SW480 (cell line): Measurements from ENCODE around the gene RTN3.

Source experiments
- DNase-seq: peaks from one replicate; pipeline ENCODE4 v3.0.0-alpha.2; 2016; ENCODE audit warnings: low spot score

Gene RTN3

DNA sequence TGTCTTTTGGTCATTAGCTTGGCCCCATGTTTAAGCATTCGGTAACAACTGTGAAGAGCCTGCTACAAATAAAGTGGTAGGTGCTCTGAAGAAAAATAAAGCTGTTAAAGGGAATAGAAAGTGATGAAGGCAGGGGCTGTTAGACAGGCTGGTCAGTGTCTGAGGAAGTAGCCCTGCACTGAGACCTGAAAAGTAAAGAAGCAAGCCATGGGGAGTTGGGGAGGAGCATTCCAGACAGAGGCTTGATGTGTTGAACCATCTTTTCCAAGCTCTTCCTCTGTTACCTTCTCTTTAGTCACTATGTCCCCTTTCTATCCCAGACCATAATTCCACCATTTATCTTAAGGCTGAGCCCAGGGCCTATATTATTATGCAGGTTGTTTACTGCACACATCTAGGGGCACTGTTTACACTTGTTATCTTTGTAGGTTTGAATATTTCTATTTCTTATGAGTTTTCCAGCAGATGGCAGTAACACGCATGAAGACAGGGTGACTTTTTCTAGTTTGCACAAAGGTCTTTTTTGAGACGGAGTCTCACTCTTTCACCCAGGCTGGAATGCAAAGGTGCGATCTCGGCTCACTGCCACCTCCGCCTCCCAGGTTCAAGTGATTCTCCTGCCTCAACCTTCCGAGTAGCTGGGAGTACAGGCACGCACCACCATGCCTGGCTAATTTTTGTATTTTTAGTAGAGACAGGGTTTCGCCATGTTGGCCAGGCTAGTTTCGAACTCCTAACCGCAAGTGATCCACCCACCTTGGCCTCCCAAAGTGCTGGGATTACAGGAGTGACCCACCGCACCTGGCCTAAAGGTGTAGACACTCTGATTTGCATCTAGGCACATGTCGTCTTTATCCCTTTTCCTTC lies 64.2 kb downstream of the RTN3 start:
- peak; percentile 38 for DNase-seq

DNA sequence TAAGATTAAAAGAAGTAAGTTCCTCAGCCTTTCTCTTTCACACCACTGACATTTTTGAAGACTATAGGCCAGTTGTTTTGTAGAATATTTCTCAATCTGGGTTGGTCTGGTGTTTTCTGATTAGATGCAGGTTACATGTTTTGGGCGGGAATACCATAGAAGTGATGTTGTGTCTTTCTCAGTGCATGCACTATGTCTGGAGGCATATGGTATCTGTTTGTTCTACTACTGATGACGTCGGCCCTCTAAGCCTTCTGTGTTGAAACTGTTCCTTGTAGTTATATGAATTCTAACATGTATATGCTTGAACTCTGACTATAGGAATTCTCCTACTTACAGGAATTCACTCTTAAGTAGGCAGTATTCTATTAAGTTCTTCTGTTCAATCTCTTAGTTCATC lies 65.7 kb downstream of the RTN3 start:
- no peak for DNase-seq

DNA sequence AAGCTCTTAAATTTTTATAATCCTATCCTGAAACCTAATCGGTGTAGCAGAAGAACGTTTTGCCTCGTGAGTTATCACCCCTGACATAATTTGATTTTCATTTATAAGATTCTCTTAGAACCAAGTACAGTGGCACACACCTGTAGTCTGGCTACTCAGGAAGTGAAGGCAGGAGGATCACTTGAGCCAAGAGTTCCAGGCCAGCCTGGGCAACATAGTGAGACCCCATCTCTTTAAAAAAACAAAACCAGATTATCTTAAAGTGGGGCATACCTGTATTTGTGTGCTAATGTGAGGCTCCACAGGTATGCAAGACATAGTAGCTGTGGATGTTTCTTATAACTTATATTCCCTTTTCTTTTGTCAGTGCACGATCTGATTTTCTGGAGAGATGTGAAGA lies 68.3 kb downstream of the RTN3 start:
- no peak for DNase-seq

GRCh38 chr11:63756919-63757761 lies 75.8 kb downstream of the RTN3 start:
- DNase-seq = no peak

DNA sequence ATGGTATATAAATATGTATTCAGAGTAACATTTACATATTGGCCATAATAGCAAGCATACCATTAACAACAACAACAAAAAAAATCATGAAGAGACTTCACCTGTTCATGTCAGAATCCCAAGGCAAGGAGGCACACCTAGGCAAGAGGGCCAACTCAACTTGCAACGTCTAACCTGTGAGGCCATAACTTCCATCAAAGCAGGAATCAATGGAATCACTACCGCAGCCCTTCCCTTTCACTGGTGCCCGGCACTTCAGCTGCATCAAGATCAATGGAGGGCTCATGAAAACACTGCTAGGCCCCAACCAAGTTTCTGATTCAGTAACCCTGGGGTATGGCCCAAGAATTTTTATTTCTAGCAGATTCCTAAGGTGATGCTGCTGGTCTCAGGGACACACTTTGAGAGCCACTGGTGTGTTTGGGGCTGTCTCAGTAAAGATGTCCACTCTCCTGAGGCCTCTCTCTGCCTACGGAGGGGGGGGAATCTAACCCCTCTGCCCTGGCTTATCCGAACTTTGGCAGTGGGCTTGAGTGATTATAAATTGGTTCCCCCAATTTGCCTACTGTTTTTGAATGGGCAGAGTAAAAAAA lies 79.3 kb downstream of the RTN3 start:
- no peak for DNase-seq

- no peak for DNase-seq
Observed at GRCh38 chr11:63761188-63761587, 79.9 kb downstream of the RTN3 start.

DNA sequence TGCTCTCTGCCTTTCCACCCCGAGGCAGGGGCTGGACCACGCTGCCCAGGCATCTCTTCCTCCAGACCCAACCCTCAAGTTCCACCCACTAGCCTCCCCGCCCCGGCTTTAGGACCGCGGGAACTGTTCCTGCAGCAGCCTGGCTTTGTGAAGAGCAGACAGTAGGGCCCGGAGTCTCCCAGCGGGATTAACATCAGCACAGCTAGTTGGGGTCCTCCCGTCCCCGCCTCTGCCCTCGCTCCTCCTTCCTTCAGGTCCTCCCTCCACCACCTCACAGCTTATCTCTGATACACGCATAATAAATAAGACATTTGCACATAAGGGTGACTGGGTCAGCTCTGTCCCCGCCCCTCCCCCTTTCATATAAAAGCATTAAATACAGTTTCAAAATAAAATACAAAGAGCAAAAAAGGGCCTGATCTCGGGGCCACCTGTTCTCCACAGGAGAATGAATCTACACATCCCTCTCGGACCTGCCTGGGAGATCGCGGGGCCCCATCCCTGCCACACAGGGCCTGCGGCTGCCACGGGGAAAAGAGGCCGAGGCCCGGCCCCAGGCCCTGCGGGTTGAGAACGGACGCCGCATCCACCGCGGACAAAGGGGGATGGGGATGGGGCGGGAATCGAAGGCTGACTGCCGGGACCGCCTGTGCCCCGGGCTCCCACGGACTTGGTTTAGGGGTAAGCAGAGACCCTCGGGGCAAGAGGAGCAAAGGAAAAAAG lies 80.8 kb downstream of the RTN3 start:
- peak; percentile 60 for DNase-seq

DNA sequence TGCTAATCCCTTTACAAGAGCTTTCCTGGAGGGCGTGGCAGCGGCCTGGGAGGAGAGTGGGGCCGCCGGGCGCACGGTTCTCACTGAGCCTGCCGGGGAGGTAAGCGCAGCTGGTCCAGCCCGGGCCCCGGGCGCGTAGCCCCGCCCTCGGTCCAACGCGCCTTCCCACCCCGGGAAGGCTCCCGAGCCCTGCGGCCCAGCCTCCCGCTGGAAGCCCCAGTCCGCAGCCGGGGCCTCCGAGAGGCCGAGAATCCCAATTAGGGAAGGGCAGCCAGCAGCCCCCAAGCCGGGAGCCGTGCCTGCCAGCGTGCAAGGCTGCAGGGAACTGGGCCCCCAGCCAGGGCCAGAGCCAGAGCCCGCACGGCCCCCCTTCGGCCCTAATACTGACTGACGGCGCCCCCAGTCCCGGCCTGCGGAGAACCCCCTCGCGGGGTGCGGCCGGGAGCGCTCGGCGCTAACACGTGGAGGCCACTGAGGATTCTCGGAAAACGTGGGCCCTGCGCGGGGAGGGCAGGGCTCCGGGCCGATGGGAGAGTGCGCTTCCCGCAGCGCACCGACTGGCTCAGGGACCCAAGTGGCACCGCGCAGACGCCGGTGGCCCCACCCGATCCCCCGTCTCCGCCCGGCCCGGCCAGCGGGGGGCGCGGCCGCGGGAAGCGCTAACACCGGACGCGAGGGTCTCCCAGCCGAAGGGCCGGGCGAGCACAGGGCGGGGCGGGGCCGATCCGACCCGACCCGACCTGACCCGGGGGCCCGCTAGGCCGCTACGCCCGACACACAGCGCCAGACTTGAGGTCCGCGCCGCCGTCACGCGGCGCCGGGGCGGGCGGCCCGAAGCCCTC lies 81.6 kb downstream of the RTN3 start:
- peak; percentile 63 for DNase-seq

- peak; percentile 83 for DNase-seq
Observed at GRCh38 chr11:63763496-63764339, 82.4 kb downstream of the RTN3 start.

DNA sequence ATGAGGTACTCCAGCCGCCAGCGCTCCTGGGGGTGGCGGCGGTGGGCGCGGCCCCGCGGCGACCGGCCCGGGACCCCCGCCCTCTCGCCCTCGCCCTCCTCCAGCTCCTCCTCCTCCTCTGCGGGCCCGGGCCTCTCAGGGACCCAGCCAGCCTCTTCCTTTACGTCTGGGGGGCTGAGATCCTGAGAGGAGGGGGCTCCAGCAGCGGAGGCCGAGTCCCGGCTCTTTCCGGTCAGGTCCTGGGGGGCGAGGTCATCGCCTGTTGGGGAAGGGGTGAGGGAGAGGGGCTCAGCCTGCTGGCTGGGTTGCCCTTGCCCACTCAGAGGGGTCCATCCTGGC lies 83.0 kb downstream of the RTN3 start:
- no peak for DNase-seq

GRCh38 chr11:63764679-63765647 lies 83.7 kb downstream of the RTN3 start:
- DNase-seq = peak; percentile 74

GRCh38 chr11:63765688-63766241 lies 84.5 kb downstream of the RTN3 start:
- DNase-seq = no peak

GRCh38 chr11:63766531-63767235 lies 85.4 kb downstream of the RTN3 start:
- peak; percentile 56 for DNase-seq

DNA sequence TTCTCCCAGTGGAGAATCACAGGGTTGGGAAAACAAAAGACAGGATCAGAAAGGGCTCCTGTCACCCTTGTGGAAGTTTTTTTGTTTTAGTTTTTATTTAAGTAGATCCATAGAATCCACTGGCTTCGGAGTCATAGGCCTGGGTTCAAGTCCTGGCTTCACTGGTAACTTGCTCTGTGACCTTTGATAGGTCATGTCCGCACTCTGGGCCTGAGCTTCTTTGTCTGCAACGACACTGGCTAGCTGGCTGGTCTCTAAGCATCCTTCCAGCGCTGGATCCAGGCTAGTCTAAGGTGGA lies 85.9 kb downstream of the RTN3 start:
- DNase-seq = no peak

GRCh38 chr11:63767565-63768236 lies 86.4 kb downstream of the RTN3 start:
- DNase-seq = peak; percentile 81

DNA sequence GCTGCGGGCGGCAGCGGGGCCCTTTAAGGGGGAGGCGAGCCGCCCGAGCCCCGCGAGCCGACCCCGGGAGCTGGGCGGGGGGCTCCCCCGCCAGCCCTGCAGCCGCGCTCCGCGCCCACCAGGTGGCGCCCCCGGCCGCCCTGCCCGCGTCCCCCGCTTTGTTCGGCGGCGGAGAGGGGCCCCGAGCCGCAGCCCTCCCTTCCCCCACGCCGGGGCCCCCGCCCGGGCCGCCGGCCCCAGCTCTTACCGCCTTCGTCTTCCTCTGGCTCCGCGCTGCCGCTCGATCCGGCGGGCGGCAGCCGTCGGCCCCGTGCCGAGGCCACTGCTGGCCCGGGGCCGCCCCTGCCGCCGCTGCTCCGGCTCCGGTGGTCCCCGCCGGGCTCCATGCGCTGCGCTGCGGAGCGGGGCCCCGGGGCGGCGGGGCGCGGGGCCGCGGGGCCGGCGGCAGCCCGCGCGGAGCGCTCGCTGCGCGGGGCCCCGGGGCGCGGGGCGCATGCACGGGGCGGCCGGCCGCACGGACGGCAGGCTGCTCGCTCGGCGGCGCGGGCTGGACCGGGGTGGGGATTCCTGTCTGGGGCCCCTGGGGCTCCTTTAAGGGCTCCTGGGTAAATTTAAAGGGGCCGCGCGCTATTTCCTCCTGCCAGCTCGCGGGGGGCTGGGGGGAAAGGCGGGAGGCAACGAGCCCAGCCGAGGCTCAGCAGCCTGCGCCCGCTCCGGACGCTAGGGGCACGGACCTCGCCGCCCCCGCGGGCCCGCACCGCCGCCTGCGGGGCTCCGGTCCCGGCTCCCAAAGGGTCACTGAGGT lies 87.1 kb downstream of the RTN3 start, which contains the start of gene ZFTA:
ZFTA (minus strand) TSS at position 539 of the 805 bp plus-strand sequence; CDS start at position 386, 153 bp downstream.
- peak; percentile 73 for DNase-seq
